Endothelial cell of umbilical vein (primary cell): ENCODE data around the gene STXBP5. TPM values are rescaled to one million over a fixed set of nuclear protein-coding genes. Genes with fewer than 3 reads are reported as not detected.

Experiments used
- BruUV-seq: library from RNA; stranded (reverse); fragments of 400-500 nt; replicated peaks from 2 replicates; lab custom pipeline; 2021; lab: Mats Ljungman, UMichigan
- CTCF ChIA-PET: fragments of 300-600, 350-600 bp; sonication (Branson Sonifier 250); formaldehyde crosslinking; loops from one replicate; lab custom pipeline; 2021; ENCODE audit warnings: antibody characterized with exemption, inconsistent platforms; lab: Charles Lee
- POLR2A ChIA-PET: fragments of 300-600, 350-600 bp; sonication (Branson Sonifier 250); formaldehyde crosslinking; loops from one replicate; lab custom pipeline; 2021; ENCODE audit warnings: antibody characterized with exemption, inconsistent platforms; lab: Charles Lee
- DNase-seq: peaks from one replicate; pipeline ENCODE4 v3.0.0-alpha.2; 2011; ENCODE audit warnings: low read depth, low spot score
- FAIRE-seq: peaks from 2 replicates; lab custom pipeline; 2011; peaks lifted over from hg19 to GRCh38; lab: Jason Lieb, UNC
- H2AFZ ChIP-seq: 2 replicates; pipeline ENCODE4 v1.6.0; 2012; ENCODE audit warnings: low read depth, low read length, control low read depth, inconsistent platforms
- H3K27ac ChIP-seq: 2 replicates; pipeline ENCODE4 v1.5.1; 2011; ENCODE audit warnings: low read depth, mild to moderate bottlenecking, control low read depth, low read length, moderate library complexity; ENCODE audit not compliant: insufficient read depth
- H3K27me3 ChIP-seq, 2 experiments: 2 replicates each; pipeline versions ENCODE4 v1.6.0 to v1.6.1; 2011; ENCODE audit warnings: low read length in 2 of 2, mixed read lengths in 1 of 2; ENCODE audit not compliant: control insufficient read depth in 2 of 2, insufficient read depth in 2 of 2
- H3K36me3 ChIP-seq, 2 experiments: 2 replicates in 1 of 2; 3 replicates in 1 of 2; pipeline ENCODE4 v1.5.1; 2011; ENCODE audit warnings: low read length in 2 of 2, mild to moderate bottlenecking in 1 of 2, moderate library complexity in 1 of 2; ENCODE audit not compliant: control insufficient read depth in 2 of 2, insufficient read depth in 2 of 2; ENCODE audit errors: extremely low read depth in 1 of 2
- H3K4me1 ChIP-seq: 3 replicates; pipeline ENCODE4 v1.5.1; 2011; ENCODE audit warnings: mild to moderate bottlenecking, low read length; ENCODE audit not compliant: control insufficient read depth, insufficient read depth; ENCODE audit errors: extremely low read depth
- H3K4me2 ChIP-seq: 2 replicates; pipeline ENCODE4 v1.6.1; 2011; ENCODE audit warnings: low read length, control low read depth, mixed read lengths; ENCODE audit not compliant: insufficient read depth
- H3K4me3 ChIP-seq, 3 experiments: fragments of 200-600 bp in 1 of 3; sonication (generic), shearing (Covaris generic) in 1 of 3; replicated peaks in 1 of 3; 2 replicates each; pipeline ENCODE4 v1.5.1; 2011 to 2016; ENCODE audit warnings: control low read depth in 3 of 3, low read length in 3 of 3, mild to moderate bottlenecking in 2 of 3, inconsistent platforms in 1 of 3, low read depth in 1 of 3, moderate library complexity in 1 of 3; ENCODE audit not compliant: insufficient read depth in 1 of 3
- H3K79me2 ChIP-seq: 2 replicates; pipeline ENCODE4 v1.6.0; 2012; ENCODE audit warnings: low read length, inconsistent platforms; ENCODE audit not compliant: control insufficient read depth, insufficient read depth
- H3K9ac ChIP-seq: replicated peaks from 2 replicates; pipeline ENCODE3; 2011; ENCODE audit warnings: low read length, control low read depth; ENCODE audit not compliant: insufficient read depth; ENCODE audit errors: extremely low read depth
- H3K9me1 ChIP-seq: replicated peaks from 3 replicates; pipeline ENCODE4 v1.6.0; 2011; ENCODE audit warnings: mild to moderate bottlenecking, low read length; ENCODE audit not compliant: control insufficient read depth, insufficient read depth; ENCODE audit errors: extremely low read depth
- H3K9me3 ChIP-seq: replicated peaks from 2 replicates; pipeline ENCODE4 v1.5.1; 2012; ENCODE audit warnings: low read length, inconsistent platforms; ENCODE audit not compliant: control insufficient read depth, insufficient read depth
- H4K20me1 ChIP-seq: replicated peaks from 2 replicates; pipeline ENCODE3; 2011; ENCODE audit warnings: mild to moderate bottlenecking, low read length; ENCODE audit not compliant: control insufficient read depth, insufficient read depth; ENCODE audit errors: extremely low read depth
- CTCF ChIP-seq, 2 donors: IDR thresholded peaks; 1 replicate in 1 of 2; 2 replicates in 1 of 2; pipeline ENCODE4 v1.5.1; 2011; ENCODE audit warnings: low read length in 2 of 2, mild to moderate bottlenecking in 2 of 2, moderate library complexity in 2 of 2, control low read depth in 1 of 2, inconsistent platforms in 1 of 2, low read depth in 1 of 2; ENCODE audit not compliant: insufficient read depth in 1 of 2; ENCODE audit errors: extremely low read depth in 1 of 2
- EZH2 ChIP-seq: IDR thresholded peaks from 2 replicates; pipeline ENCODE4 v1.6.1; 2012; ENCODE audit warnings: borderline replicate concordance, low read depth, mild to moderate bottlenecking, moderate library complexity, low read length, inconsistent platforms; ENCODE audit not compliant: severe bottlenecking
- FOS ChIP-seq: IDR thresholded peaks from 2 replicates; pipeline ENCODE4 v1.6.1; 2011; ENCODE audit warnings: mild to moderate bottlenecking, low read length, moderate library complexity, borderline replicate concordance; ENCODE audit not compliant: insufficient read depth
- JUN ChIP-seq: IDR thresholded peaks from 2 replicates; pipeline ENCODE4 v1.6.1; 2011; ENCODE audit warnings: borderline replicate concordance, low read depth; ENCODE audit not compliant: insufficient read length, insufficient read depth
- MAX ChIP-seq: IDR thresholded peaks from 2 replicates; pipeline ENCODE4 v1.6.1; 2011; ENCODE audit not compliant: insufficient read depth, insufficient read length
- MYC ChIP-seq: IDR thresholded peaks from one replicate; pipeline ENCODE4 v1.6.1; 2011; ENCODE audit warnings: mild to moderate bottlenecking, low read depth, low read length
- POLR2AphosphoS5 ChIP-seq: IDR thresholded peaks from 2 replicates; pipeline ENCODE4 v1.6.1; 2012; ENCODE audit warnings: low read depth, mild to moderate bottlenecking, control low read depth, low read length, moderate library complexity; ENCODE audit not compliant: insufficient read depth
- dilution Hi-C: fragments of 300-500 bp; cut with MboI; formaldehyde crosslinking; loops from one replicate; pipeline ENCODE4 v1.15.0; 2019; ENCODE audit warnings: low sequenced_read_pairs; ENCODE audit not compliant: extremely low pct_ligation_motif_present
- intact Hi-C: fragments of 100-400 bp; cut with micrococcal nuclease; formaldehyde crosslinking; loops from one replicate; pipeline ENCODE4 v1.10.0; 2022
- polyA plus RNA-seq, 4 experiments: library from polyadenylated mRNA; depleted of rRNA in 3 of 4; stranded (reverse) in 3 of 4; unstranded in 1 of 4; fragments of >200 nt; gene quantifications; 2 replicates each; pipeline versions ENCODE4 v1.2.1 to v1.2.3, GENCODE V29; 2011 to 2012; ENCODE audit warnings: missing spikeins in 1 of 4
- total RNA-seq: library from RNA; stranded (reverse); gene quantifications from 2 replicates; pipeline ENCODE4 v1.2.3, GENCODE V29; 2021

The STXBP5 gene
- total and polyA plus RNA-seq, 2 donors (not counting 3 experiments of a cell fraction or from before 2014, with no cell fraction given), result 7.1 to 21.8 TPM

- H2AFZ ChIP-seq, result no peak overlapping the region
- FAIRE-seq, result no peak
- H3K9ac ChIP-seq, result no peak overlapping the region
- no peaks in the 10 kb centered on the region for H3K4me1 ChIP-seq
- no peaks in the 10 kb centered on the region for H3K9me3 ChIP-seq
- TF ChIP-seq POLR2AphosphoS5 (no peak), CTCF (IDR thresholded peaks at IDR 0.05; ENCODE audit: extremely low read depth in 1 of 2, insufficient read depth in 1 of 2, low read depth in 1 of 2, low read length in 2 of 2) (no peak), MYC (no peak), FOS (no peak), EZH2 (no peak), JUN (no peak), MAX (no peak)
- dilution Hi-C loops (no loop called here), intact Hi-C loops (no loop called here)
- no peaks in the 10 kb centered on the region for H3K79me2 ChIP-seq
- H3K9me1 ChIP-seq, result no peaks in the 10 kb centered on the region
- no peak overlapping the region for H3K4me3 ChIP-seq
- ChIA-PET CTCF (no interaction called here), POLR2A (no interaction called here)
- no peak for DNase-seq
- no peaks in the 10 kb centered on the region for H3K36me3 ChIP-seq
- H4K20me1 ChIP-seq, result no peaks in the 10 kb centered on the region
- H3K27me3 ChIP-seq, result no peaks in the 10 kb centered on the region
- H3K27ac ChIP-seq, result no peak overlapping the region
- H3K4me2 ChIP-seq, result no peak overlapping the region
- BruUV-seq, result no TSS peak
These were observed 226.6 kb downstream of the STXBP5 start for GRCh38 chr6:147430811-147431210.
